Naive thymus-derived CD4-positive, alpha-beta T cell (primary cell): Measurements from ENCODE around the gene MYOM3. TPM values are rescaled to one million over a fixed set of nuclear protein-coding genes. Genes with fewer than 3 reads are reported as not detected.

Experiments used
- ATAC-seq: fragments of 150-1000 bp; cut with Tn5 transposase; 2 replicates; pipeline ENCODE4 v1.10.0; 2021; ENCODE audit warnings: mild to moderate bottlenecking, moderate library complexity
- CTCF ChIA-PET: fragments of 350-600 bp; sonication (Branson Sonifier 250); formaldehyde crosslinking; loops from one replicate; lab custom pipeline; 2021; ENCODE audit warnings: antibody characterized with exemption; lab: Charles Lee
- POLR2A ChIA-PET: fragments of 350-600 bp; sonication (Branson Sonifier 250); formaldehyde crosslinking; loops from one replicate; lab custom pipeline; 2021; ENCODE audit warnings: antibody characterized with exemption, inconsistent platforms; lab: Charles Lee
- DNase-seq, 9 donors: peaks; one replicate each; pipeline versions ENCODE4 v3.0.0 to v3.0.0-alpha.2; 2020 to 2022; ENCODE audit warnings: mixed read lengths in 1 of 9
- H3K27ac ChIP-seq: one replicate; pipeline ENCODE4 v1.7.0; 2013; ENCODE audit warnings: mild to moderate bottlenecking, low read depth, low read length, moderate library complexity
- H3K27me3 ChIP-seq, 2 donors: one replicate each; pipeline ENCODE4 v1.7.0; 2013; ENCODE audit warnings: low read length in 2 of 2, mild to moderate bottlenecking in 2 of 2, moderate library complexity in 2 of 2; ENCODE audit not compliant: control insufficient read depth in 2 of 2, insufficient read depth in 2 of 2
- H3K36me3 ChIP-seq, 3 experiments: 1 replicate in 2 of 3; 2 replicates in 1 of 3; pipeline ENCODE4 v1.7.0; 2013; ENCODE audit warnings: low read length in 3 of 3, mild to moderate bottlenecking in 3 of 3, moderate library complexity in 1 of 3; ENCODE audit not compliant: insufficient read depth in 3 of 3, control insufficient read depth in 2 of 3
- H3K4me1 ChIP-seq, 2 donors: one replicate each; pipeline ENCODE4 v1.7.0; 2013; ENCODE audit warnings: low read length in 2 of 2, mild to moderate bottlenecking in 2 of 2, moderate library complexity in 1 of 2; ENCODE audit not compliant: control insufficient read depth in 2 of 2, insufficient read depth in 2 of 2
- H3K4me3 ChIP-seq: 2 replicates; pipeline ENCODE4 v1.7.0; 2013; ENCODE audit warnings: mild to moderate bottlenecking, low read length
- H3K9me3 ChIP-seq, 3 experiments: 1 replicate in 2 of 3; 2 replicates in 1 of 3; pipeline ENCODE4 v1.7.0; 2013; ENCODE audit warnings: low read length in 3 of 3; ENCODE audit not compliant: control insufficient read depth in 2 of 3
- H3K27ac Mint-ChIP-seq, 9 donors: one replicate each; pipeline ENCODE4 v1.8.0; 2020 to 2022; ENCODE audit warnings: mixed read lengths in 9 of 9, mild to moderate bottlenecking in 8 of 9, moderate library complexity in 5 of 9, inconsistent platforms in 2 of 9
- H3K27me3 Mint-ChIP-seq, 5 donors: one replicate each; pipeline ENCODE4 v1.8.0; 2021 to 2022; ENCODE audit warnings: mixed read lengths in 5 of 5, mild to moderate bottlenecking in 1 of 5
- H3K36me3 Mint-ChIP-seq, 5 donors: one replicate each; pipeline ENCODE4 v1.8.0; 2020 to 2022; ENCODE audit warnings: mixed read lengths in 5 of 5, mild to moderate bottlenecking in 3 of 5, inconsistent platforms in 1 of 5
- H3K4me1 Mint-ChIP-seq, 7 donors: one replicate each; pipeline ENCODE4 v1.8.0; 2020 to 2022; ENCODE audit warnings: mixed read lengths in 7 of 7, mild to moderate bottlenecking in 3 of 7, inconsistent platforms in 1 of 7
- H3K4me3 Mint-ChIP-seq, 10 donors: one replicate each; pipeline ENCODE4 v1.8.0; 2020 to 2022; ENCODE audit warnings: mild to moderate bottlenecking in 10 of 10, mixed read lengths in 10 of 10, moderate library complexity in 6 of 10, inconsistent platforms in 2 of 10
- H3K9me3 Mint-ChIP-seq, 11 donors: one replicate each; pipeline ENCODE4 v1.8.0; 2020 to 2022; ENCODE audit warnings: mixed read lengths in 11 of 11, mild to moderate bottlenecking in 4 of 11, inconsistent platforms in 1 of 11, moderate library complexity in 1 of 11
- intact Hi-C, 2 donors: fragments of 100-400 bp; cut with micrococcal nuclease; formaldehyde crosslinking; loops; one replicate each; pipeline ENCODE4 v1.15.1; 2023
- polyA plus RNA-seq, 2 donors: library from polyadenylated mRNA; unstranded; fragments of 300-500 nt; fragmentation: Illumina TruSeq; gene quantifications; one replicate each; pipeline ENCODE4 v1.2.3, GENCODE V29; 2021
- total RNA-seq, 6 experiments: library from RNA in 5 of 6; stranded (reverse) in 5 of 6; gene quantifications; 1 replicate in 5 of 6; 2 replicates in 1 of 6; pipeline ENCODE4 v1.2.3 and lab custom pipeline; 2021 to 2026

Gene MYOM3
- total and polyA plus RNA-seq, 7 experiments from 2014 or later: not detected

DNA sequence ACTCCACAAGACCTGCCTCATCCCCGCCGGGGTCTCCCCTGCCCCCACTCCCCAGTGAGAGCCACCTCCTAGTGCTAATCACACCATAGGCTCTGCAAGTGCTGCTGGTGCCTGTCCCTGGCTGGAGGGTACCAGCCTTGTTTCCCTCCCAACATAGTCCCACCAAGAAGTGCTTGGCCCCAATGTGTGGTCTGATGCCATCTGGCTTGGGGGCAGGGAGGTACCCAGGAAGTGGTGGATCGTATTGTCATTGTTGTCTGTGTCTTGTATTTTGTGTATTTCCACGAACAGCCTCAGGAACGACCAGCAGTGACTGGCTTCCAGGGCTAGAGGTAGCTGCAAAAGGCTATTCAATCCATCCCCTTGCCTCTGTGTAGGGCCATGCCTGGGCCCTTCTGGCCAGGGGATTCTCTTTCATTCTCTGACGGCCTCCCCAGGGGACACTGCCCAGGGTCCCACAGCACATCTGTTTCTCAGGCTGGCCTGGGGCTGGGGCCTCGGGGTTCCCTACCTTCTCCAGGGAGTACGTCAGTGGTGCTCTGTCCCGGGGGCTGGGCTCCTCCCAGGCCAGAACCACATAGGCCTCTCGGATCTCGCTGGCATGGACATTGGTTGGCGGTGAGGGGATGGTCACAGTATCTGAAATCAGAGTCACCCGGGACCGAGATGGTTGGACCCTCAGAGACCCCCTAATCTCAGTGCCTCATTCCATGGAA, 22.8 kb downstream of the MYOM3 start:
- Mint-ChIP-seq H3K4me3 (no peak overlapping the region), H3K27me3 (peaks cover 0 to 8% (median 3%) of the 10 kb centered on the region in 5 donors), H3K4me1 (peaks cover 0 to 3% (median 0%) of the 10 kb centered on the region in 7 donors), H3K27ac (no peak overlapping the region), H3K36me3 (no peaks in the 10 kb centered on the region), H3K9me3 (no peaks in the 10 kb centered on the region)
- ATAC-seq (no peak), DNase-seq (no peak)
- Histone ChIP-seq H3K27ac (no peak overlapping the region), H3K4me1 (no peaks in the 10 kb centered on the region), H3K9me3 (no peaks in the 10 kb centered on the region), H3K27me3 (no peaks in the 10 kb centered on the region), H3K4me3 (no peak overlapping the region), H3K36me3 (no peaks in the 10 kb centered on the region)
- intact Hi-C loops: no loop called here
- POLR2A ChIA-PET: no interaction called here
- CTCF ChIA-PET: no interaction called here

DNA sequence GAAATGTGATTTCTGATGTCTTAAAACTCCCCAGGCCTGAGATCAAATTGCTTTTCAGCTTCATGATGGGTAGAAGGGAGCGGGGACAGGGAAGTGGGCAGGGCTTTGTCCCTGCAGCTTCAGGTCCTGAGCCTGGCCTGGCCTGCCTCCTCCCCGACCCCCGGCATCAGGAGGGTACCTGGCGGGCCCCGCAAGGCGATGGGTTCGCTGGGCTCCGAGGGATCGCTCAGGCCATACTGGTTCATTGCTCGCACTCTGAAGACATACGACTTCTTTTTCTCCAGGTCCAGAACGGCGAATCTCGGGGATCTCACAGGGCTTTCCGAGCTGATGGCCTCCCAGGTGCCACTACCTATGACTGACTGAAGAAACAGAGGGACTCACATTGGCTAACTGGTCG, 25.5 kb downstream of the MYOM3 start:
- POLR2A ChIA-PET: no interaction called here
- no peaks in the 10 kb centered on the region for H3K9me3 Mint-ChIP-seq
- no peak overlapping the region for H3K27ac Mint-ChIP-seq
- intact Hi-C loops: no loop called here
- H3K27me3 Mint-ChIP-seq: peaks cover 0 to 5% (median 3%) of the 10 kb centered on the region in 5 donors
- no peak overlapping the region for H3K4me3 Mint-ChIP-seq
- H3K27ac ChIP-seq: no peak overlapping the region
- H3K9me3 ChIP-seq: no peaks in the 10 kb centered on the region
- H3K4me1 ChIP-seq: no peaks in the 10 kb centered on the region
- ATAC-seq (no peak), DNase-seq (no peak)
- H3K36me3 ChIP-seq: no peaks in the 10 kb centered on the region
- peaks cover 0 to 3% (median 0%) of the 10 kb centered on the region in 7 donors for H3K4me1 Mint-ChIP-seq
- no peak overlapping the region for H3K4me3 ChIP-seq
- no peaks in the 10 kb centered on the region for H3K27me3 ChIP-seq
- no peaks in the 10 kb centered on the region for H3K36me3 Mint-ChIP-seq
- CTCF ChIA-PET: no interaction called here

- DNase-seq: no peak
- Histone ChIP-seq H3K4me1 (no peaks in the 10 kb centered on the region), H3K9me3 (no peaks in the 10 kb centered on the region), H3K27me3 (no peaks in the 10 kb centered on the region), H3K27ac (no peak overlapping the region), H3K36me3 (no peaks in the 10 kb centered on the region), H3K4me3 (no peak overlapping the region)
- ChIA-PET CTCF (no interaction called here), POLR2A (no interaction called here)
- Mint-ChIP-seq H3K4me1 (peaks cover 0 to 3% (median 0%) of the 10 kb centered on the region in 7 donors), H3K27me3 (peaks cover 0 to 5% (median 3%) of the 10 kb centered on the region in 5 donors), H3K9me3 (no peaks in the 10 kb centered on the region), H3K36me3 (no peaks in the 10 kb centered on the region), H3K4me3 (no peak overlapping the region), H3K27ac (no peak overlapping the region)
- intact Hi-C loops: no loop called here
- ATAC-seq: no peak
Measured at GRCh38 chr1:24085546-24085945, 26.4 kb downstream of the MYOM3 start.

DNA sequence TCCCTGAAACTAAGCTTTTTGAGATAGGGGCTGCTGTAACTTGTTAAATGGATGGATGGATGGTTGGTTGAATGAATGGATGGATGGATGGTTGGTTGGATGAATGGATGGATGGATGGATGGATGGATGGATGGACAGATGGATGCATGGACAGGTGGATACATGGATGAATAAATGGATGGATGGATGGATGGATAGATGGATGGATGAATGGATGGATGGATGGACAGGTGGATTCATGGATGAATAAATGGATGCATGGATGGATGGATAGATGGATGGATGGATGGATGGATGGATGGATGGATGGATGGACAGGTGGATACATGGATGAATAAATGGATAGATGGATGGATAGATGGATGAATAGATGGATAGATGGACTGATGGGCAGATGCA, 26.9 kb downstream of the MYOM3 start:
- peaks cover 0 to 5% (median 3%) of the 10 kb centered on the region in 5 donors for H3K27me3 Mint-ChIP-seq
- no peaks in the 10 kb centered on the region for H3K9me3 Mint-ChIP-seq
- ChIA-PET CTCF (no interaction called here), POLR2A (no interaction called here)
- no peak overlapping the region for H3K27ac Mint-ChIP-seq
- ATAC-seq: no peak
- no peaks in the 10 kb centered on the region for H3K27me3 ChIP-seq
- H3K9me3 ChIP-seq: no peaks in the 10 kb centered on the region
- intact Hi-C loops: no loop called here
- DNase-seq: no peak
- H3K27ac ChIP-seq: no peak overlapping the region
- H3K4me1 ChIP-seq: no peaks in the 10 kb centered on the region
- H3K4me3 ChIP-seq: no peak overlapping the region
- peaks cover 0 to 3% (median 0%) of the 10 kb centered on the region in 7 donors for H3K4me1 Mint-ChIP-seq
- H3K4me3 Mint-ChIP-seq: no peak overlapping the region
- no peaks in the 10 kb centered on the region for H3K36me3 Mint-ChIP-seq
- H3K36me3 ChIP-seq: no peaks in the 10 kb centered on the region

GRCh38 chr1:24084050-24084449, 27.9 kb downstream of the MYOM3 start:
- Mint-ChIP-seq H3K27me3 (peaks cover 0 to 5% (median 3%) of the 10 kb centered on the region in 5 donors), H3K36me3 (no peaks in the 10 kb centered on the region), H3K9me3 (no peaks in the 10 kb centered on the region), H3K27ac (no peak overlapping the region), H3K4me3 (no peak overlapping the region), H3K4me1 (peaks cover 0 to 3% (median 0%) of the 10 kb centered on the region in 7 donors)
- Histone ChIP-seq H3K27ac (no peak overlapping the region), H3K9me3 (no peaks in the 10 kb centered on the region), H3K4me1 (no peaks in the 10 kb centered on the region), H3K27me3 (no peaks in the 10 kb centered on the region), H3K4me3 (no peak overlapping the region), H3K36me3 (no peaks in the 10 kb centered on the region)
- POLR2A ChIA-PET: no interaction called here
- no peak for ATAC-seq
- no peak for DNase-seq
- intact Hi-C loops: no loop called here
- CTCF ChIA-PET: interaction anchor here (0.6 kb wide), 1 partner anchor 1353 kb away, joined by 4 read pairs; no protein-coding TSS in a partner anchor

DNA sequence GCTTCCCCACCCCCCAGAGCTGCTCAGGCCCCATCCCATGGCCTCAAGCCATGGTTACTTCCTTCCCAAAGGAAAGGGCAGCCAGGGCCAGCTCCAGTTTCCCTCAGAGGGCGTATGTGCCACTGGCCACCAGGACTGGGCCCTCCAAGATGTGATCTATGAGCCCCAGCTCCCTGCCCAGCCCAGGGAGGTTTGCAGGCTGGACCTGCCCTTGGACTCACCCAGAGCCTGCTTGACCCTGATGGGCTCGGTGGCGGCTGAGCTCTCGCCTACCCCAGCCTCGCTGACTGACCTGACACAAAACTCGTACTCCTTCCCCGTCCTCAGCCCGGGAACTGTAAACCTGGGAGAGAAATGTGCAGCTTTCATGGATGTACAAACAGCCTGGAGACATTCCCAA, 29.6 kb downstream of the MYOM3 start:
- Mint-ChIP-seq H3K36me3 (no peaks in the 10 kb centered on the region), H3K4me1 (peaks cover 0 to 1% (median 0%) of the 10 kb centered on the region in 7 donors), H3K4me3 (no peak overlapping the region), H3K27me3 (peaks cover 0 to 5% (median 3%) of the 10 kb centered on the region in 5 donors), H3K27ac (no peak overlapping the region), H3K9me3 (no peaks in the 10 kb centered on the region)
- H3K27ac ChIP-seq: no peak overlapping the region
- H3K4me1 ChIP-seq: no peaks in the 10 kb centered on the region
- H3K27me3 ChIP-seq: no peaks in the 10 kb centered on the region
- ATAC-seq: no peak
- H3K9me3 ChIP-seq: no peaks in the 10 kb centered on the region
- ChIA-PET POLR2A (no interaction called here), CTCF (no interaction called here)
- H3K36me3 ChIP-seq: no peaks in the 10 kb centered on the region
- intact Hi-C loops: no loop called here
- DNase-seq: no peak
- H3K4me3 ChIP-seq: no peak overlapping the region

- no peaks in the 10 kb centered on the region for H3K36me3 ChIP-seq
- ChIA-PET POLR2A (no interaction called here), CTCF (no interaction called here)
- no peaks in the 10 kb centered on the region for H3K9me3 Mint-ChIP-seq
- no peak overlapping the region for H3K4me3 ChIP-seq
- no peaks in the 10 kb centered on the region for H3K4me1 ChIP-seq
- H3K27me3 ChIP-seq: no peaks in the 10 kb centered on the region
- H3K27ac ChIP-seq: no peak overlapping the region
- ATAC-seq (no peak), DNase-seq (no peak)
- no peak overlapping the region for H3K27ac Mint-ChIP-seq
- H3K36me3 Mint-ChIP-seq: no peaks in the 10 kb centered on the region
- H3K4me1 Mint-ChIP-seq: no peaks in the 10 kb centered on the region
- no peak overlapping the region for H3K4me3 Mint-ChIP-seq
- H3K9me3 ChIP-seq: no peaks in the 10 kb centered on the region
- H3K27me3 Mint-ChIP-seq: peaks cover 0 to 5% (median 0%) of the 10 kb centered on the region in 5 donors
- intact Hi-C loops: no loop called here
Measured at GRCh38 chr1:24081190-24081589, 30.7 kb downstream of the MYOM3 start.
